Measurements from ENCODE around the gene STK10. TPM values are rescaled to one million over a fixed set of nuclear protein-coding genes. Genes with fewer than 3 reads are reported as not detected.

STK10 gene
- total and polyA plus RNA-seq, 9 of the 15 experiments (the other 6 are each of a cell fraction or from before 2014, with no cell fraction given): 0.30 to 6.7 (median 2.4) TPM

DNA sequence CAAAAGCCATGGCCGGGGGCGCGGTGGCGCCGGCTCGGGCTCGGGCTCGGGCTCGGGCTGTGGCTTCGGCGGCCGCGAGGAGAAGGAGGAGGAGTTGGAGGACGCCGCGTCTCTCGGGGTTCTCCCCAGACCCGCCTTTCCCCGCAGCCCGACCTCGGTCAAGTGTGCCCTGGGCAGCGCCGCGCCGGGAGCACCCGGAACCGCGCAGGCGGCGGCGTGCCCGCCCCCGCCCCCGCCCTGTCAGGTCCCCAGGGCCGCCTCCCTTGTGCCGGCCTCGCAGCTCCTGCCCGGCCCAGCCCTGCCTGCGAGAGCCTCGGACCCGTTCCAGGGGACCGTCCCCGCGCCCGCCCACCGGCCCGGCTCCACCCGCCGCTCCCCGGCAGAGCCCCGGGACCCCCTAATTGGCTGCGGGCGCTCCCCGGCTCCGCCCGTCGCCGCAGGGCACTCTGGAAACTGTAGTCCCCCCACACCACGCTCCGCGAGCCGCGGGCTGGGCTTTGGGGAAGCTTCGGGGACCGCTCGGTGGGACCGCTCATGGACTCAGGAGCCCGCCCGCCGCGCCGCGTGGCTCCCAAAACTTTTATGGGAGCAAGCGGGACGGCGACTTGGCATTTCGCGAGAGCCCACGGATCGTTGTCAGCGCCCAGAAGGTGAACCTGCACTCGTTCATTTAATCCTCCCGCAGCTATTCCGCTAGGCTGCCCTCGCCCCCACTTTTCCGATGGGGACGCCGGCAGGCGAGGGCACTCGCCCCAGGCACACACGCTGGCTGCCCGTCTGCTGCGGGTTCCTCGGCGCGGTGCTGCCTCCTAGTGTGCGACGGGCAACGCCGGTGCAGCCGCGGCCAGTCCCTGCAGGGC, at the start of gene STK10 (continued):
- TF ChIP-seq, protein P1, sequence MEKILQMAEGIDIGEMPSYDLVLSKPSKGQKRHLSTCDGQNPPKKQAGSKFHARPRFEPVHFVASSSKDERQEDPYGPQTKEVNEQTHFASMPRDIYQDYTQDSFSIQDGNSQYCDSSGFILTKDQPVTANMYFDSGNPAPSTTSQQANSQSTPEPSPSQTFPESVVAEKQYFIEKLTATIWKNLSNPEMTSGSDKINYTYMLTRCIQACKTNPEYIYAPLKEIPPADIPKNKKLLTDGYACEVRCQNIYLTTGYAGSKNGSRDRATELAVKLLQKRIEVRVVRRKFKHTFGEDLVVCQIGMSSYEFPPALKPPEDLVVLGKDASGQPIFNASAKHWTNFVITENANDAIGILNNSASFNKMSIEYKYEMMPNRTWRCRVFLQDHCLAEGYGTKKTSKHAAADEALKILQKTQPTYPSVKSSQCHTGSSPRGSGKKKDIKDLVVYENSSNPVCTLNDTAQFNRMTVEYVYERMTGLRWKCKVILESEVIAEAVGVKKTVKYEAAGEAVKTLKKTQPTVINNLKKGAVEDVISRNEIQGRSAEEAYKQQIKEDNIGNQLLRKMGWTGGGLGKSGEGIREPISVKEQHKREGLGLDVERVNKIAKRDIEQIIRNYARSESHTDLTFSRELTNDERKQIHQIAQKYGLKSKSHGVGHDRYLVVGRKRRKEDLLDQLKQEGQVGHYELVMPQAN (IDR thresholded peaks at IDR 0.05; ENCODE audit: borderline replicate concordance): peak; percentile 52; the same call in 1 of the 2 replicates
- peak; percentile 41; the same call in 1 of the 2 replicates for TF ChIP-seq NFIC (IDR thresholded peaks at IDR 0.05)
- peak; percentile 52 for TF ChIP-seq POLR2A (conservative IDR thresholded peaks at IDR 0.05)
- peak; percentile 24; the same call in 1 of the 2 replicates for TF ChIP-seq SAFB (IDR thresholded peaks at IDR 0.05; ENCODE audit: borderline replicate concordance, low read depth, low read length)
- TF ChIP-seq PCBP1 (IDR thresholded peaks at IDR 0.05; ENCODE audit: low read depth, low read length, poor library complexity, severe bottlenecking): peak; percentile 48
- TF ChIP-seq, protein P2, sequence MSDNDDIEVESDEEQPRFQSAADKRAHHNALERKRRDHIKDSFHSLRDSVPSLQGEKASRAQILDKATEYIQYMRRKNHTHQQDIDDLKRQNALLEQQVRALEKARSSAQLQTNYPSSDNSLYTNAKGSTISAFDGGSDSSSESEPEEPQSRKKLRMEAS (CRISPR knock-in tag; IDR thresholded peaks at IDR 0.05): peak; percentile 63; the same call in 1 of the 2 replicates
- peak; percentile 75 for TF ChIP-seq HCFC1 (IDR thresholded peaks at IDR 0.05; ENCODE audit: low read depth, low read length)
- peak; percentile 71; the same call in 1 of the 2 replicates for TF ChIP-seq GABPB1 (CRISPR knock-in tag; IDR thresholded peaks at IDR 0.05)
- TF ChIP-seq HNRNPUL1 (IDR thresholded peaks at IDR 0.05; ENCODE audit: low read length): no peak
- TF ChIP-seq HNRNPL (IDR thresholded peaks at IDR 0.05; ENCODE audit: low read depth, low read length): peak; percentile 96
- 0 out of 2 replicates have a peak, but pooled peaks have one; percentile 51 for TF ChIP-seq ERF (CRISPR knock-in tag; IDR thresholded peaks at IDR 0.05)
- TF ChIP-seq RFX1 (IDR thresholded peaks at IDR 0.05): no peak
- TF ChIP-seq, protein P3, sequence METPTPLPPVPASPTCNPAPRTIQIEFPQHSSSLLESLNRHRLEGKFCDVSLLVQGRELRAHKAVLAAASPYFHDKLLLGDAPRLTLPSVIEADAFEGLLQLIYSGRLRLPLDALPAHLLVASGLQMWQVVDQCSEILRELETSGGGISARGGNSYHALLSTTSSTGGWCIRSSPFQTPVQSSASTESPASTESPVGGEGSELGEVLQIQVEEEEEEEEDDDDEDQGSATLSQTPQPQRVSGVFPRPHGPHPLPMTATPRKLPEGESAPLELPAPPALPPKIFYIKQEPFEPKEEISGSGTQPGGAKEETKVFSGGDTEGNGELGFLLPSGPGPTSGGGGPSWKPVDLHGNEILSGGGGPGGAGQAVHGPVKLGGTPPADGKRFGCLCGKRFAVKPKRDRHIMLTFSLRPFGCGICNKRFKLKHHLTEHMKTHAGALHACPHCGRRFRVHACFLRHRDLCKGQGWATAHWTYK (CRISPR knock-in tag; IDR thresholded peaks at IDR 0.05): no peak
- TF ChIP-seq, protein P4, sequence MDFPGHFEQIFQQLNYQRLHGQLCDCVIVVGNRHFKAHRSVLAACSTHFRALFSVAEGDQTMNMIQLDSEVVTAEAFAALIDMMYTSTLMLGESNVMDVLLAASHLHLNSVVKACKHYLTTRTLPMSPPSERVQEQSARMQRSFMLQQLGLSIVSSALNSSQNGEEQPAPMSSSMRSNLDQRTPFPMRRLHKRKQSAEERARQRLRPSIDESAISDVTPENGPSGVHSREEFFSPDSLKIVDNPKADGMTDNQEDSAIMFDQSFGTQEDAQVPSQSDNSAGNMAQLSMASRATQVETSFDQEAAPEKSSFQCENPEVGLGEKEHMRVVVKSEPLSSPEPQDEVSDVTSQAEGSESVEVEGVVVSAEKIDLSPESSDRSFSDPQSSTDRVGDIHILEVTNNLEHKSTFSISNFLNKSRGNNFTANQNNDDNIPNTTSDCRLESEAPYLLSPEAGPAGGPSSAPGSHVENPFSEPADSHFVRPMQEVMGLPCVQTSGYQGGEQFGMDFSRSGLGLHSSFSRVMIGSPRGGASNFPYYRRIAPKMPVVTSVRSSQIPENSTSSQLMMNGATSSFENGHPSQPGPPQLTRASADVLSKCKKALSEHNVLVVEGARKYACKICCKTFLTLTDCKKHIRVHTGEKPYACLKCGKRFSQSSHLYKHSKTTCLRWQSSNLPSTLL (IDR thresholded peaks at IDR 0.05): no peak
- TF ChIP-seq ZNF436 (CRISPR knock-in tag; IDR thresholded peaks at IDR 0.05): no peak
- peak; percentile 14; the same call in 1 of the 2 replicates for TF ChIP-seq ZKSCAN1 (IDR thresholded peaks at IDR 0.05; ENCODE audit: low read depth, low read length)
- TF ChIP-seq, protein P5, sequence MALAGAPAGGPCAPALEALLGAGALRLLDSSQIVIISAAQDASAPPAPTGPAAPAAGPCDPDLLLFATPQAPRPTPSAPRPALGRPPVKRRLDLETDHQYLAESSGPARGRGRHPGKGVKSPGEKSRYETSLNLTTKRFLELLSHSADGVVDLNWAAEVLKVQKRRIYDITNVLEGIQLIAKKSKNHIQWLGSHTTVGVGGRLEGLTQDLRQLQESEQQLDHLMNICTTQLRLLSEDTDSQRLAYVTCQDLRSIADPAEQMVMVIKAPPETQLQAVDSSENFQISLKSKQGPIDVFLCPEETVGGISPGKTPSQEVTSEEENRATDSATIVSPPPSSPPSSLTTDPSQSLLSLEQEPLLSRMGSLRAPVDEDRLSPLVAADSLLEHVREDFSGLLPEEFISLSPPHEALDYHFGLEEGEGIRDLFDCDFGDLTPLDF (CRISPR knock-in tag; IDR thresholded peaks at IDR 0.05): peak; percentile 61; the same call in 1 of the 2 replicates
- peak; percentile 90 for TF ChIP-seq MTA3 (IDR thresholded peaks at IDR 0.05; ENCODE audit: borderline replicate concordance)
- TF ChIP-seq BMI1 (IDR thresholded peaks at IDR 0.05; ENCODE audit: low read length): 0 out of 2 replicates have a peak, but pooled peaks have one; percentile 33
- TF ChIP-seq SNRNP70 (optimal IDR thresholded peaks at IDR 0.05; ENCODE audit: low read depth, low read length): no peak
- 0 out of 2 replicates have a peak, but pooled peaks have one; percentile 20 for TF ChIP-seq CC2D1A (IDR thresholded peaks at IDR 0.05)
- TF ChIP-seq ZNF239 (CRISPR knock-in tag; IDR thresholded peaks at IDR 0.05): peak; percentile 31; the same call in 1 of the 2 replicates
- peak; percentile 47 for TF ChIP-seq ZNF24 (IDR thresholded peaks at IDR 0.05)
